Measurements from ENCODE around the gene BTBD9. TPM values are rescaled to one million over a fixed set of nuclear protein-coding genes. Genes with fewer than 3 reads are reported as not detected.

BTBD9 gene
- total RNA-seq, 1 experiment from 2014 or later, result 8.9 TPM

- H3K27ac Mint-ChIP-seq, result no peak overlapping the region
- no peak overlapping the region for H3K4me3 Mint-ChIP-seq
- Histone ChIP-seq H3K4me1 (ENCODE audit: insufficient read depth, low read length) (no peaks in the 10 kb centered on the region; the same call in 1 of the 2 replicates), H2BK15ac (ENCODE audit: low read depth, low read length) (no peak overlapping the region), H2BK20ac (ENCODE audit: low read depth, low read length, poor library complexity, severe bottlenecking) (no peak overlapping the region), H2AK5ac (ENCODE audit: insufficient read length, low read length) (no peak overlapping the region), H2BK120ac (ENCODE audit: low read depth, low read length, poor library complexity, severe bottlenecking) (no peak overlapping the region), H3T11ph (ENCODE audit: low read length) (no peak overlapping the region), H3K56ac (ENCODE audit: insufficient read length, low read depth, low read length) (no peak overlapping the region), H3K23me2 (ENCODE audit: insufficient read length, low read depth, low read length, poor library complexity, severe bottlenecking) (no peaks in the 10 kb centered on the region), H2AFZ (ENCODE audit: low read length) (no peak overlapping the region), H4K8ac (replicated peaks; ENCODE audit: insufficient read length, low read depth, low read length) (no peak overlapping the region), H4K91ac (ENCODE audit: insufficient read length, low read depth, low read length) (no peak overlapping the region), H3K23ac (ENCODE audit: insufficient read length, low read depth, low read length) (no peak overlapping the region), H3K9me3 (ENCODE audit: control insufficient read depth, low read depth, low read length) (no peaks in the 10 kb centered on the region), H3K79me2 (ENCODE audit: insufficient read depth, low read length) (no peaks in the 10 kb centered on the region), H3K27me3 (ENCODE audit: insufficient read depth, low read length) (no peaks in the 10 kb centered on the region), H3K18ac (ENCODE audit: insufficient read length, low read depth, low read length) (no peak overlapping the region), H3K4ac (ENCODE audit: low read depth, low read length) (no peak overlapping the region), H3K27ac (ENCODE audit: insufficient read length, low read depth, low read length) (no peak overlapping the region), H4K5ac (ENCODE audit: insufficient read length, low read depth, low read length) (no peak overlapping the region), H3K79me1 (ENCODE audit: insufficient read depth, low read depth, low read length, poor library complexity, severe bottlenecking) (no peaks in the 10 kb centered on the region), H2BK5ac (ENCODE audit: insufficient read length, low read length) (no peak overlapping the region), H3K14ac (ENCODE audit: insufficient read depth, low read length) (no peak overlapping the region), H3K4me2 (ENCODE audit: insufficient read depth, insufficient read length, low read length) (no peak overlapping the region), H4K20me1 (ENCODE audit: control insufficient read depth, insufficient read depth, insufficient read length) (no peaks in the 10 kb centered on the region), H2BK12ac (ENCODE audit: insufficient read length, low read depth, low read length) (no peak overlapping the region), H3K9ac (ENCODE audit: extremely low read depth, insufficient read length, low read length) (no peak overlapping the region)
- no peak for DNase-seq
- no peaks in the 10 kb centered on the region for H3K36me3 Mint-ChIP-seq (ENCODE audit: insufficient read depth in 1 of 3, low read depth in 3 of 3)
- H3K4me1 Mint-ChIP-seq, result no peaks in the 10 kb centered on the region
- H3K9me3 Mint-ChIP-seq, result no peaks in the 10 kb centered on the region
- no CpG with 5 or more reads among the region's 4 CpGs for WGBS (ENCODE audit: extremely low coverage, insufficient read length, low lambda C conversion rate)
- TF ChIP-seq CTCF (conservative IDR thresholded peaks at IDR 0.05), result no peak
- no peaks in the 10 kb centered on the region for H3K27me3 Mint-ChIP-seq (ENCODE audit: low read depth)
Measured at GRCh38 chr6:38502423-38502822, 137.3 kb downstream of the BTBD9 start.

Data from H9 (cell line).